K562 (cell line): ENCODE data around the gene DTX4. TPM values are rescaled to one million over a fixed set of nuclear protein-coding genes. Genes with fewer than 3 reads are reported as not detected.

Source experiments
- ATAC-seq: fragments of 200-7000 bp; cut with Tn5 transposase; 3 replicates; pipeline ENCODE4 v1.9.1; 2020; ENCODE audit warnings: moderate library complexity
- BruUV-seq: library from RNA; stranded (reverse); fragments of 400-500 nt; replicated peaks from 2 replicates; lab custom pipeline; 2021; lab: Mats Ljungman, UMichigan
- CTCF ChIA-PET: fragments of 300-600 bp; formaldehyde crosslinking; extraction: SDS; loops from one replicate; lab custom pipeline; 2021; ENCODE audit warnings: low intra/inter-chr PET ratio; lab: Yijun Ruan, JAX
- POLR2A ChIA-PET: fragments of 300-600, 350-650 bp; sonication (Branson Sonifier 250); formaldehyde crosslinking; extraction: SDS; loops from one replicate; lab custom pipeline; 2021; ENCODE audit warnings: antibody characterized with exemption, inconsistent platforms; lab: Yijun Ruan, JAX
- DNase-seq, 4 experiments: peaks; one replicate each; pipeline versions ENCODE4 v3.0.0 to v3.0.0-alpha.2; 2011 to 2018; ENCODE audit warnings: low spot score in 3 of 4, mixed read lengths in 3 of 4; ENCODE audit errors: extremely low read depth in 1 of 4
- FAIRE-seq: peaks from 2 replicates; lab custom pipeline; 2011; peaks lifted over from hg19 to GRCh38; lab: Jason Lieb, UNC
- H2AFZ ChIP-seq: 2 replicates; pipeline ENCODE4 v1.6.0; 2011; ENCODE audit warnings: low read depth, low read length, control low read depth, inconsistent platforms
- H3K27ac ChIP-seq: fragments of 200-600 bp; 3 replicates; pipeline ENCODE4 v1.8.0; 2011; ENCODE audit warnings: low read depth, mild to moderate bottlenecking, control low read depth, inconsistent platforms, low read length, moderate library complexity, mixed read lengths; ENCODE audit errors: extremely low read depth
- H3K27me3 ChIP-seq, 2 experiments: fragments of 300-600 bp in 1 of 2; 2 replicates in 1 of 2; 3 replicates in 1 of 2; pipeline versions ENCODE4 v1.6.0 to v1.8.0; 2011; ENCODE audit warnings: inconsistent platforms in 2 of 2, low read length in 2 of 2, mild to moderate bottlenecking in 1 of 2, mixed read lengths in 1 of 2, moderate library complexity in 1 of 2; ENCODE audit not compliant: control insufficient read depth in 2 of 2, insufficient read depth in 2 of 2
- H3K36me3 ChIP-seq: fragments of 300-600 bp; 3 replicates; pipeline ENCODE4 v1.8.0; 2011; ENCODE audit warnings: mild to moderate bottlenecking, low read length, inconsistent platforms; ENCODE audit not compliant: control insufficient read depth, insufficient read depth
- H3K4me1 ChIP-seq, 2 experiments: fragments of 200-600 bp in 1 of 2; replicated peaks in 1 of 2; 2 replicates in 1 of 2; 3 replicates in 1 of 2; pipeline versions ENCODE4 v1.5.1 to v1.8.0; 2011; ENCODE audit warnings: inconsistent platforms in 2 of 2, low read length in 2 of 2, mild to moderate bottlenecking in 1 of 2, mixed read lengths in 1 of 2, moderate library complexity in 1 of 2; ENCODE audit not compliant: control insufficient read depth in 2 of 2, insufficient read depth in 2 of 2
- H3K4me2 ChIP-seq: 2 replicates; pipeline ENCODE4 v1.6.1; 2011; ENCODE audit warnings: low read length, control low read depth, inconsistent platforms, mixed read lengths; ENCODE audit not compliant: insufficient read depth
- H3K4me3 ChIP-seq: fragments of 200-600 bp; sonication (generic), shearing (Covaris generic); 2 replicates; pipeline ENCODE4 v1.5.1; 2016; ENCODE audit warnings: control low read depth, inconsistent platforms
- H3K79me2 ChIP-seq: fragments of 200-600 bp; 3 replicates; pipeline ENCODE4 v1.8.0; 2011; ENCODE audit warnings: low read length, inconsistent platforms; ENCODE audit not compliant: control insufficient read depth, insufficient read depth
- H3K9ac ChIP-seq, 2 experiments: 2 replicates each; pipeline versions ENCODE4 v1.6.0 to v1.6.1; 2011; ENCODE audit warnings: low read depth in 2 of 2, low read length in 2 of 2, control low read depth in 1 of 2, inconsistent platforms in 1 of 2, mild to moderate bottlenecking in 1 of 2, mixed read lengths in 1 of 2; ENCODE audit not compliant: insufficient read depth in 1 of 2
- H3K9me1 ChIP-seq: one replicate; pipeline ENCODE4 v1.6.0; 2011; ENCODE audit warnings: inconsistent platforms, mild to moderate bottlenecking, low read length, moderate library complexity; ENCODE audit not compliant: control insufficient read depth, insufficient read depth
- H3K9me3 ChIP-seq: replicated peaks from 2 replicates; pipeline ENCODE4 v1.5.1; 2011; ENCODE audit warnings: low read depth, low read length, inconsistent platforms; ENCODE audit not compliant: control insufficient read depth, insufficient read depth
- H4K20me1 ChIP-seq: replicated peaks from 2 replicates; pipeline ENCODE4 v1.6.1; 2011; ENCODE audit warnings: low read length, inconsistent platforms, mixed read lengths; ENCODE audit not compliant: control insufficient read depth, insufficient read depth
- ADNP ChIP-seq: fragments of 200-800 bp; sonication (Bioruptor generic); IDR thresholded peaks from 2 replicates; pipeline ENCODE4 v1.6.1; 2016; ENCODE audit warnings: missing genetic modification characterization, missing compliant biosample characterization
- HCFC1 ChIP-seq: IDR thresholded peaks from 2 replicates; pipeline ENCODE4 v1.6.1; 2012; ENCODE audit warnings: low read depth, low read length, improper control_type of control experiment
- MBD2 ChIP-seq: sonication (generic); IDR thresholded peaks from 2 replicates; pipeline ENCODE4 v1.6.1; 2016; ENCODE audit warnings: low read depth, borderline replicate concordance
- MYC ChIP-seq, 2 experiments: fragments of 250-450 bp in 1 of 2; sonication (Bioruptor Pico) in 1 of 2; IDR thresholded peaks; 2 replicates each; pipeline versions ENCODE4 v1.5.1 to v1.6.1; 2012 to 2021; ENCODE audit warnings: low read depth in 2 of 2, borderline replicate concordance in 1 of 2, improper control_type of control experiment in 1 of 2, low read length in 1 of 2, mild to moderate bottlenecking in 1 of 2, moderate library complexity in 1 of 2
- PHF20 ChIP-seq: fragments of 450-650 bp; IDR thresholded peaks from 2 replicates; pipeline ENCODE4 v1.6.1; 2018; ENCODE audit not compliant: partially characterized antibody
- SIX5 ChIP-seq, 2 experiments: IDR thresholded peaks; 2 replicates each; pipeline ENCODE4 v1.6.1; 2011; ENCODE audit warnings: low read length in 2 of 2, borderline replicate concordance in 1 of 2, low read depth in 1 of 2, mild to moderate bottlenecking in 1 of 2, moderate library complexity in 1 of 2; ENCODE audit not compliant: insufficient read depth in 1 of 2
- XRCC3 ChIP-seq: fragments of 450-650 bp; IDR thresholded peaks from 2 replicates; pipeline ENCODE4 v1.6.1; 2017; ENCODE audit warnings: mild to moderate bottlenecking, moderate library complexity
- ZKSCAN8 ChIP-seq: fragments of 200-800 bp; sonication (Bioruptor generic); IDR thresholded peaks from 2 replicates; pipeline ENCODE4 v1.6.1; 2016; ENCODE audit warnings: missing genetic modification characterization, missing compliant biosample characterization
- ZNF707 ChIP-seq: fragments of 250-450 bp; sonication (Bioruptor Pico); conservative IDR thresholded peaks from 2 replicates; pipeline ENCODE4 v1.8.0; 2022; ENCODE audit warnings: inconsistent platforms, mild to moderate bottlenecking, moderate library complexity
- ZSCAN32 ChIP-seq: fragments of 450-650 bp; formaldehyde crosslinking; IDR thresholded peaks from 2 replicates; pipeline ENCODE4 v1.4.0; 2020; ENCODE audit warnings: mild to moderate bottlenecking, moderate library complexity
- WGBS: fragments of 100-300 bp; shearing (Covaris generic); methylation state at CpG from one replicate; pipeline ENCODE4 v1.1.6; 2016; ENCODE audit warnings: low coverage, mixed read lengths; ENCODE audit not compliant: insufficient coverage; ENCODE audit errors: missing lambda C conversion rate; 5-methylcytosine and 5-hydroxymethylcytosine counted together
- in situ Hi-C: fragments of 300-500 bp; cut with MboI; formaldehyde crosslinking; loops from 4 replicates; pipeline ENCODE4 v1.15.0; 2018; ENCODE audit warnings: inconsistent platforms, mixed read lengths
- intact Hi-C: fragments of 100-400 bp; cut with micrococcal nuclease; formaldehyde crosslinking; loops from 2 replicates; pipeline ENCODE4 v1.14.2; 2022
- polyA plus RNA-seq, 8 experiments: library from polyadenylated mRNA; depleted of rRNA in 4 of 8; stranded (reverse) in 5 of 8; unstranded in 3 of 8; fragments of >200 nt; fragmentation: Nextera tagmentation in 2 of 8; fragmentation: Illumina TruSeq in 1 of 8; extraction: Ambion mirVana in 2 of 8; extraction: Trizol in 1 of 8; gene quantifications; 2 replicates each; pipeline versions ENCODE4 v1.2.1 to v1.2.3, GENCODE V29; 2011 to 2014; ENCODE audit warnings: inconsistent platforms in 1 of 8, missing spikeins in 1 of 8
- total RNA-seq, 7 experiments: library from RNA; depleted of rRNA in 6 of 7; stranded (reverse); fragments of >200 nt in 6 of 7; fragmentation: Illumina TruSeq in 2 of 7; extraction: Trizol in 2 of 7; gene quantifications; 2 replicates each; pipeline versions ENCODE4 v1.2.1 to v1.2.3, GENCODE V29; 2011 to 2021; ENCODE audit warnings: low replicate concordance in 1 of 7
- TF ChIP-seq, protein P1 (sequence below): sonication (generic); formaldehyde crosslinking; IDR thresholded peaks from 2 replicates; pipeline ENCODE4 v1.8.1; 2023; ENCODE audit warnings: mild to moderate bottlenecking, missing genetic modification reagents
- TF ChIP-seq, protein P2 (sequence below): fragments of 250-450 bp; sonication (Bioruptor Pico); IDR thresholded peaks from 2 replicates; pipeline ENCODE4 v1.4.0; 2020
- TF ChIP-seq, protein P3 (sequence below): fragments of 450-650 bp; formaldehyde crosslinking; IDR thresholded peaks from 2 replicates; pipeline ENCODE4 v1.4.0; 2022; ENCODE audit warnings: missing genetic modification characterization

The DTX4 gene
- total and polyA plus RNA-seq, 9 of the 15 experiments (the other 6 are each of a cell fraction or from before 2014, with no cell fraction given), result 0.03 to 0.47 (median 0.04) TPM; not detected in 4

DNA sequence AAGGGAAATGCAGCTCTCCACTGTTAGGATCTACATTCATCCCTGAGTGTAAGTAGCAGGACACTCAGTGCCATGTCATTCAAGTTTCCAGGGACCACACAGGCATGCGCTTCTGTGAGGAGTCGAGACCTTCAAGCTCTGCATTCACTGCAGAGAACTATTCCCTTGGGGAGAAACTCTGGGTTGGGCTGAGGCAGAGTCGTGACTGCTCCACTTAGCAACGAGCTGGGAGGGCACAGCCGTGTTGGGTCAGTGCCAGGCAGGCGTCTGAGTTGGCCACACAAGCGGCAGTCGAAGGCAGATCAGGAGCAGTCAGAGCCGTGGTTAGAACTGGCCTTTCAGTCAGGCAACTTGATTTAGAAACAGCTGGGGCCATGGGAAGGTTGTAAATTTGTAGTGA lies 26.1 kb downstream of the DTX4 start:
- 1% methylated on average over 8 of the region's 9 CpGs for WGBS
- no peak overlapping the region for H3K4me2 ChIP-seq
- TF ChIP-seq, protein P1, sequence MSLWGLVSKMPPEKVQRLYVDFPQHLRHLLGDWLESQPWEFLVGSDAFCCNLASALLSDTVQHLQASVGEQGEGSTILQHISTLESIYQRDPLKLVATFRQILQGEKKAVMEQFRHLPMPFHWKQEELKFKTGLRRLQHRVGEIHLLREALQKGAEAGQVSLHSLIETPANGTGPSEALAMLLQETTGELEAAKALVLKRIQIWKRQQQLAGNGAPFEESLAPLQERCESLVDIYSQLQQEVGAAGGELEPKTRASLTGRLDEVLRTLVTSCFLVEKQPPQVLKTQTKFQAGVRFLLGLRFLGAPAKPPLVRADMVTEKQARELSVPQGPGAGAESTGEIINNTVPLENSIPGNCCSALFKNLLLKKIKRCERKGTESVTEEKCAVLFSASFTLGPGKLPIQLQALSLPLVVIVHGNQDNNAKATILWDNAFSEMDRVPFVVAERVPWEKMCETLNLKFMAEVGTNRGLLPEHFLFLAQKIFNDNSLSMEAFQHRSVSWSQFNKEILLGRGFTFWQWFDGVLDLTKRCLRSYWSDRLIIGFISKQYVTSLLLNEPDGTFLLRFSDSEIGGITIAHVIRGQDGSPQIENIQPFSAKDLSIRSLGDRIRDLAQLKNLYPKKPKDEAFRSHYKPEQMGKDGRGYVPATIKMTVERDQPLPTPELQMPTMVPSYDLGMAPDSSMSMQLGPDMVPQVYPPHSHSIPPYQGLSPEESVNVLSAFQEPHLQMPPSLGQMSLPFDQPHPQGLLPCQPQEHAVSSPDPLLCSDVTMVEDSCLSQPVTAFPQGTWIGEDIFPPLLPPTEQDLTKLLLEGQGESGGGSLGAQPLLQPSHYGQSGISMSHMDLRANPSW (CRISPR knock-in tag), result no peak
- no peak for TF ChIP-seq MYC (IDR thresholded peaks at IDR 0.05; ENCODE audit: low read depth, low read length)
- TF ChIP-seq MYC (CRISPR knock-in tag; IDR thresholded peaks at IDR 0.05; ENCODE audit: borderline replicate concordance, low read depth), result no peak
- TF ChIP-seq ZKSCAN8 (CRISPR knock-in tag), result no peak
- no peak for TF ChIP-seq SIX5 (IDR thresholded peaks at IDR 0.05; ENCODE audit: borderline replicate concordance in 1 of 2, insufficient read depth in 1 of 2, low read depth in 1 of 2, low read length in 2 of 2)
- no peak for TF ChIP-seq ADNP (tag)
- no peak for TF ChIP-seq ZSCAN32 (CRISPR knock-in tag)
- no peak for TF ChIP-seq PHF20
- no peak for TF ChIP-seq ZNF707
- TF ChIP-seq, protein P2, sequence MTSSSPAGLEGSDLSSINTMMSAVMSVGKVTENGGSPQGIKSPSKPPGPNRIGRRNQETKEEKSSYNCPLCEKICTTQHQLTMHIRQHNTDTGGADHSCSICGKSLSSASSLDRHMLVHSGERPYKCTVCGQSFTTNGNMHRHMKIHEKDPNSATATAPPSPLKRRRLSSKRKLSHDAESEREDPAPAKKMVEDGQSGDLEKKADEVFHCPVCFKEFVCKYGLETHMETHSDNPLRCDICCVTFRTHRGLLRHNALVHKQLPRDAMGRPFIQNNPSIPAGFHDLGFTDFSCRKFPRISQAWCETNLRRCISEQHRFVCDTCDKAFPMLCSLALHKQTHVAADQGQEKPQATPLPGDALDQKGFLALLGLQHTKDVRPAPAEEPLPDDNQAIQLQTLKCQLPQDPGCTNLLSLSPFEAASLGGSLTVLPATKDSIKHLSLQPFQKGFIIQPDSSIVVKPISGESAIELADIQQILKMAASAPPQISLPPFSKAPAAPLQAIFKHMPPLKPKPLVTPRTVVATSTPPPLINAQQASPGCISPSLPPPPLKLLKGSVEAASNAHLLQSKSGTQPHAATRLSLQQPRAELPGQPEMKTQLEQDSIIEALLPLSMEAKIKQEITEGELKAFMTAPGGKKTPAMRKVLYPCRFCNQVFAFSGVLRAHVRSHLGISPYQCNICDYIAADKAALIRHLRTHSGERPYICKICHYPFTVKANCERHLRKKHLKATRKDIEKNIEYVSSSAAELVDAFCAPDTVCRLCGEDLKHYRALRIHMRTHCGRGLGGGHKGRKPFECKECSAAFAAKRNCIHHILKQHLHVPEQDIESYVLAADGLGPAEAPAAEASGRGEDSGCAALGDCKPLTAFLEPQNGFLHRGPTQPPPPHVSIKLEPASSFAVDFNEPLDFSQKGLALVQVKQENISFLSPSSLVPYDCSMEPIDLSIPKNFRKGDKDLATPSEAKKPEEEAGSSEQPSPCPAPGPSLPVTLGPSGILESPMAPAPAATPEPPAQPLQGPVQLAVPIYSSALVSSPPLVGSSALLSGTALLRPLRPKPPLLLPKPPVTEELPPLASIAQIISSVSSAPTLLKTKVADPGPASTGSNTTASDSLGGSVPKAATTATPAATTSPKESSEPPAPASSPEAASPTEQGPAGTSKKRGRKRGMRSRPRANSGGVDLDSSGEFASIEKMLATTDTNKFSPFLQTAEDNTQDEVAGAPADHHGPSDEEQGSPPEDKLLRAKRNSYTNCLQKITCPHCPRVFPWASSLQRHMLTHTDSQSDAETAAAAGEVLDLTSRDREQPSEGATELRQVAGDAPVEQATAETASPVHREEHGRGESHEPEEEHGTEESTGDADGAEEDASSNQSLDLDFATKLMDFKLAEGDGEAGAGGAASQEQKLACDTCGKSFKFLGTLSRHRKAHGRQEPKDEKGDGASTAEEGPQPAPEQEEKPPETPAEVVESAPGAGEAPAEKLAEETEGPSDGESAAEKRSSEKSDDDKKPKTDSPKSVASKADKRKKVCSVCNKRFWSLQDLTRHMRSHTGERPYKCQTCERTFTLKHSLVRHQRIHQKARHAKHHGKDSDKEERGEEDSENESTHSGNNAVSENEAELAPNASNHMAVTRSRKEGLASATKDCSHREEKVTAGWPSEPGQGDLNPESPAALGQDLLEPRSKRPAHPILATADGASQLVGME, result no peak
- TF ChIP-seq, protein P3, sequence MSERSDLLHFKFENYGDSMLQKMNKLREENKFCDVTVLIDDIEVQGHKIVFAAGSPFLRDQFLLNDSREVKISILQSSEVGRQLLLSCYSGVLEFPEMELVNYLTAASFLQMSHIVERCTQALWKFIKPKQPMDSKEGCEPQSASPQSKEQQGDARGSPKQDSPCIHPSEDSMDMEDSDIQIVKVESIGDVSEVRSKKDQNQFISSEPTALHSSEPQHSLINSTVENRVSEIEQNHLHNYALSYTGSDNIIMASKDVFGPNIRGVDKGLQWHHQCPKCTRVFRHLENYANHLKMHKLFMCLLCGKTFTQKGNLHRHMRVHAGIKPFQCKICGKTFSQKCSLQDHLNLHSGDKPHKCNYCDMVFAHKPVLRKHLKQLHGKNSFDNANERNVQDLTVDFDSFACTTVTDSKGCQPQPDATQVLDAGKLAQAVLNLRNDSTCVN, result no peak
- TF ChIP-seq XRCC3, result no peak
- no peak for TF ChIP-seq HCFC1
- no peak for TF ChIP-seq MBD2

More for the DNA sequence above, 26.1 kb downstream of the DTX4 start:
- no TSS peak for BruUV-seq
- Histone ChIP-seq H2AFZ (no peak overlapping the region), H3K27me3 (peaks cover 10 to 23% of the 10 kb centered on the region in 2 experiments), H3K79me2 (no peaks in the 10 kb centered on the region), H3K36me3 (no peaks in the 10 kb centered on the region), H3K4me3 (no peak overlapping the region), H3K4me1 (peaks cover 0 to 2% of the 10 kb centered on the region in 2 experiments; a peak in 1 of 5 replicates), H4K20me1 (no peaks in the 10 kb centered on the region), H3K9ac (no peak overlapping the region), H3K9me1 (no peaks in the 10 kb centered on the region), H3K9me3 (no peaks in the 10 kb centered on the region), H3K27ac (no peak overlapping the region)
- intact Hi-C loops (no loop called here), in situ Hi-C loops (loop anchor here (25.0 kb wide), 1 partner anchor 489 kb away; no protein-coding TSS in a partner anchor)
- no peak for DNase-seq
- FAIRE-seq, result no peak
- ATAC-seq, result no peak
- CTCF ChIA-PET, result no interaction called here
- POLR2A ChIA-PET, result no interaction called here
